ENCODE results near the gene SELENOO. TPM values are rescaled to one million over a fixed set of nuclear protein-coding genes. Genes with fewer than 3 reads are reported as not detected.

Gene SELENOO
- total and polyA plus RNA-seq, 2 of the 13 experiments (the other 11 are each of a cell fraction or from before 2014, with no cell fraction given), result 14.4 to 19.0 TPM

DNA sequence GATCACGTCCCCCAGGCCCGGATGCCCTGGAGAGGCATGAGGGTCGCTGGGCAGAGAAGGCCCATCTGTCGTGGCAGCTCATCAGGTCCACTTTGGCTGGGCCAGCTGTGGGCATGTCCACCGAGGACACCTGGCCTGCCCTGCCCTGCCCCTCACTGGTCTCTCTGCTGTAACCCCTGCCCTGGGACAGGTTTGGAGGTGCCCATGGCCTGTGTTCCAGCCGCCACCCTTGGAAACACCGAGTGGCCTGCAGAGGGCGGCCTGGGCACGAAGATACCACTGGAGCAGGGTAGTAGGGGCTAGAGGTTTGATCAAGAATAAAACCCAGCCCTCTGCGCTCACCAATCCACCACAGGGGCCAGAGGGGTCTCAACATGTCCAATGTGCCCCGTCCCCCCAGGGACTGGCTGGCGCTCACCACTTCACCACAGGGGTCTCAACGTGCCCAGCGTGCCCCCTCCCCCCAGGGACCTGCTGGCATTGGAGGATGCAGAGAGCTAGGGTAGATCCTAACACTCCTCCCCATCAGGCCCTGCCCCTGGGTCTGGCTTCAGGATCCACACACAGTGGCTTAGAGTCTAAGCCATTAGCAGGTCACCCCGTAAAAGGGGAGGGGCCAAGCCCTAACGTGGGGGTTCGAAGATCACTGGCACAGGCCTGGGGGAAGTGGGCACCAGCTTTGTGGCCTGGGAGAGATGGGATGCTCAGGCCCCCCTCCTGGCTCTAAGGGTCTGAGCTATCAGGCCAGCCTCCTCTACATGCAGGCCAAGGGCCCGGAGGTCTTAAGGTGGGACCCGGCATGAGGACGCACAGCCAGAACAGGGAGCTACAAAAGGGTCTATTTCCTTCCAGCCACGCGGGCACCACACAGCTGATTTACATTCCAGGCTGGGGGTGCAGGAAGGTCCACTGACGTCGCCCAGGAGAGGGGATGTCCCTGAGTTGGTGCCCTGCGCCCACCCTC lies 51.6 kb downstream of the SELENOO start:
- no peak overlapping the region for H2AFZ ChIP-seq (ENCODE audit: low read length)
- ATAC-seq (peak; percentile 66), FAIRE-seq (no peak), DNase-seq (ENCODE audit: low spot score) (peak; percentile 39)
- peaks cover 3% of the 10 kb centered on the region for H3K79me2 ChIP-seq (ENCODE audit: insufficient read depth, low read length)
- H3K9me3 ChIP-seq (ENCODE audit: low read length), result no peaks in the 10 kb centered on the region
- ChIA-PET CTCF (ENCODE audit: low intra/inter-chr PET ratio, low total read pairs) (interaction anchor here (1.1 to 2.0 kb wide), 7 partner anchors 19 to 246 kb away, joined by 3 to 11 read pairs (median 5); partner anchors contain the start of genes DENND6B and PPP6R2), POLR2A (interaction anchor here (0.6 to 2.3 kb wide), 11 partner anchors 8 to 273 kb away, joined by 3 to 11 read pairs (median 4); partner anchors contain the start of genes MAPK12, SCO2 and TUBGCP6)
- intact Hi-C loops (cut with micrococcal nuclease; ENCODE audit: unreplicated experiment) (no loop called here), in situ Hi-C loops (cut with HindIII; ENCODE audit: extremely low pct_ligation_motif_present, low pct_unique_long_range_greater_than_20kb) (no loop called here)
- BruUV-seq (replicated peaks), result no TSS peak
- no peaks in the 10 kb centered on the region for H4K20me1 ChIP-seq (ENCODE audit: insufficient read depth, low read length)
- peaks cover 31% of the 10 kb centered on the region for H3K4me1 ChIP-seq (ENCODE audit: insufficient read depth, low read length)
- H3K9ac ChIP-seq (ENCODE audit: insufficient read depth, low read depth, low read length), result no peak overlapping the region
- no peak overlapping the region for H3K27ac ChIP-seq (ENCODE audit: extremely low read length, insufficient read depth, low read length)
- H3K36me3 ChIP-seq (replicated peaks in 1 of 2; ENCODE audit: control insufficient read depth in 1 of 2, insufficient read depth in 2 of 2, low read length in 2 of 2), result peaks cover 3 to 6% of the 10 kb centered on the region in 2 experiments; a peak in 3 of 5 replicates
- H3K4me3 ChIP-seq (replicated peaks in 1 of 3; ENCODE audit: insufficient read depth in 1 of 3, low read depth in 2 of 3, low read length in 3 of 3), result peak overlapping the region in 1 of 3 experiments; percentile 92; a peak in 1 of 6 replicates
- 100% methylated on average over 1 of the region's 25 CpGs for whole genome bisulfite sequencing (ENCODE audit: low lambda C conversion rate)
- no peaks in the 10 kb centered on the region for H3K27me3 ChIP-seq (ENCODE audit: control insufficient read depth in 1 of 2, insufficient read depth in 2 of 2, low read length in 2 of 2)
- H3K4me2 ChIP-seq (ENCODE audit: low read depth, low read length), result peak overlapping the region; percentile 96; the same call in 1 of the 2 replicates
- no peak for TF ChIP-seq AGO1 (IDR thresholded peaks at IDR 0.05; ENCODE audit: low read depth, low read length, poor library complexity, severe bottlenecking)
- TF ChIP-seq, protein P1, sequence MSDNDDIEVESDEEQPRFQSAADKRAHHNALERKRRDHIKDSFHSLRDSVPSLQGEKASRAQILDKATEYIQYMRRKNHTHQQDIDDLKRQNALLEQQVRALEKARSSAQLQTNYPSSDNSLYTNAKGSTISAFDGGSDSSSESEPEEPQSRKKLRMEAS (IDR thresholded peaks at IDR 0.05), result no peak
- TF ChIP-seq SETDB1 (CRISPR knock-in tag; IDR thresholded peaks at IDR 0.05; ENCODE audit: borderline replicate concordance), result no peak
- TF ChIP-seq FOSL1 (CRISPR knock-in tag; IDR thresholded peaks at IDR 0.05; ENCODE audit: borderline replicate concordance), result no peak
- TF ChIP-seq ZNF180 (CRISPR knock-in tag; IDR thresholded peaks at IDR 0.05; ENCODE audit: borderline replicate concordance, low read depth), result no peak
- no peak for TF ChIP-seq ZNF24 (IDR thresholded peaks at IDR 0.05)
- TF ChIP-seq, protein P2, sequence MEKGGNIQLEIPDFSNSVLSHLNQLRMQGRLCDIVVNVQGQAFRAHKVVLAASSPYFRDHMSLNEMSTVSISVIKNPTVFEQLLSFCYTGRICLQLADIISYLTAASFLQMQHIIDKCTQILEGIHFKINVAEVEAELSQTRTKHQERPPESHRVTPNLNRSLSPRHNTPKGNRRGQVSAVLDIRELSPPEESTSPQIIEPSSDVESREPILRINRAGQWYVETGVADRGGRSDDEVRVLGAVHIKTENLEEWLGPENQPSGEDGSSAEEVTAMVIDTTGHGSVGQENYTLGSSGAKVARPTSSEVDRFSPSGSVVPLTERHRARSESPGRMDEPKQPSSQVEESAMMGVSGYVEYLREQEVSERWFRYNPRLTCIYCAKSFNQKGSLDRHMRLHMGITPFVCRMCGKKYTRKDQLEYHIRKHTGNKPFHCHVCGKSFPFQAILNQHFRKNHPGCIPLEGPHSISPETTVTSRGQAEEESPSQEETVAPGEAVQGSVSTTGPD (CRISPR knock-in tag; IDR thresholded peaks at IDR 0.05), result no peak
- no peak for TF ChIP-seq DPF2 (CRISPR knock-in tag; IDR thresholded peaks at IDR 0.05; ENCODE audit: borderline replicate concordance, low read depth)
- TF ChIP-seq TBX2 (CRISPR knock-in tag; IDR thresholded peaks at IDR 0.05; ENCODE audit: borderline replicate concordance), result 0 out of 2 replicates have a peak, but pooled peaks have one; percentile 27
- no peak for TF ChIP-seq ZNF282 (IDR thresholded peaks at IDR 0.05; ENCODE audit: partially characterized antibody)
- no peak for TF ChIP-seq ZNF615 (CRISPR knock-in tag; IDR thresholded peaks at IDR 0.05; ENCODE audit: borderline replicate concordance)
- TF ChIP-seq, protein P3, sequence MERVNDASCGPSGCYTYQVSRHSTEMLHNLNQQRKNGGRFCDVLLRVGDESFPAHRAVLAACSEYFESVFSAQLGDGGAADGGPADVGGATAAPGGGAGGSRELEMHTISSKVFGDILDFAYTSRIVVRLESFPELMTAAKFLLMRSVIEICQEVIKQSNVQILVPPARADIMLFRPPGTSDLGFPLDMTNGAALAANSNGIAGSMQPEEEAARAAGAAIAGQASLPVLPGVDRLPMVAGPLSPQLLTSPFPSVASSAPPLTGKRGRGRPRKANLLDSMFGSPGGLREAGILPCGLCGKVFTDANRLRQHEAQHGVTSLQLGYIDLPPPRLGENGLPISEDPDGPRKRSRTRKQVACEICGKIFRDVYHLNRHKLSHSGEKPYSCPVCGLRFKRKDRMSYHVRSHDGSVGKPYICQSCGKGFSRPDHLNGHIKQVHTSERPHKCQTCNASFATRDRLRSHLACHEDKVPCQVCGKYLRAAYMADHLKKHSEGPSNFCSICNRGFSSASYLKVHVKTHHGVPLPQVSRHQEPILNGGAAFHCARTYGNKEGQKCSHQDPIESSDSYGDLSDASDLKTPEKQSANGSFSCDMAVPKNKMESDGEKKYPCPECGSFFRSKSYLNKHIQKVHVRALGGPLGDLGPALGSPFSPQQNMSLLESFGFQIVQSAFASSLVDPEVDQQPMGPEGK (CRISPR knock-in tag; IDR thresholded peaks at IDR 0.05), result peak; percentile 47; the same call in 1 of the 2 replicates
- TF ChIP-seq ZNF350 (CRISPR knock-in tag; IDR thresholded peaks at IDR 0.05; ENCODE audit: borderline replicate concordance, low read depth), result no peak
- no peak for TF ChIP-seq DNMT1 (CRISPR knock-in tag; IDR thresholded peaks at IDR 0.05)
- no peak for TF ChIP-seq CAMTA2 (CRISPR knock-in tag; IDR thresholded peaks at IDR 0.05; ENCODE audit: borderline replicate concordance)
- no peak for TF ChIP-seq RFXAP (CRISPR knock-in tag; IDR thresholded peaks at IDR 0.05; ENCODE audit: borderline replicate concordance)
- TF ChIP-seq ZNF549 (CRISPR knock-in tag; IDR thresholded peaks at IDR 0.05), result no peak
- TF ChIP-seq ZNF124 (CRISPR knock-in tag; IDR thresholded peaks at IDR 0.05), result no peak
- TF ChIP-seq RARA (CRISPR knock-in tag; IDR thresholded peaks at IDR 0.05), result no peak
- TF ChIP-seq ATF1 (CRISPR knock-in tag; IDR thresholded peaks at IDR 0.05), result no peak

Measured in HepG2 (cell line).